ENCODE results near the gene HIVEP2. TPM values are rescaled to one million over a fixed set of nuclear protein-coding genes. Genes with fewer than 3 reads are reported as not detected.

Gene HIVEP2
- polyA plus RNA-seq, 3 donors = 0.16 to 1.4 (median 0.64) TPM

DNA sequence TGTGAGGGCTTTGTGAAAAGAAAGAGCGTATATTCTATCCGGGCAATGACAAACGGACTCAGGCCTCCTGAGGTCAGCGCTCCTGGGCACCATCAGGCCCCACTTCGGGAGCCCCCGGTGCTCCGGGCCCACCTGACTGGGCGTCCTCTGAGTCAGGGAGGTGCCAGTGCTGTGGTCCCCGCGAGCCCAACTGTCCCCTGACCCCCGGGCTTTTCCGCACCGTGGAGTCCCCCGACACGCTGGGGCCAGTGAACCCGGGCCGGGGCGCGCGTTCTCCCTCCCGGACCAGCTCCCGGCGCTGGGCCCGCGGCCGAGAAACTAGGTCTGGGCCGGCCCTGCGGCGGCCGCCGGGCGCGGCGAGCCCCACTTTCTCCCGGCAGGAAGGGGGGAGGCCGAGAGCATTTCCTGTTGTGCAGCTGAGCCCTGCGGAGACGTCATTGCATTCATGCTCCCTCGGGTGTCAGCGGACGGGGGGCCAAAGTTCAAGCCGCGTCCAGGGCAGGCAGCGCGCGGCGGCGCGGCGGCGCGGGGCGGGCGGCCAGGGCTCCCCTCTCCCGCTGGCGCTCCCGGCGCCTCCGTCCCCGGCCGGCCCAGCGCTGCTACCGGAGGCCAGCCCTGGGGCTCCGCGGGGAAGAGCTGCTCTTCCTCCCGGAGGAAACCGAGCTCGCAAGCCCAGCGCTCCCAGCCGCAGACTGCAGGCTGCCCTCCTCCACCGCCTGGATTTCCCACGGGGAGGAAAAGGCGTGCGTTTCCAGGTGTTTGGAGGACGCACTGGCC lies 18.3 kb downstream of the HIVEP2 start:
- H3K36me3 ChIP-seq (replicated peaks in 1 of 2; ENCODE audit: control insufficient read depth in 1 of 2, insufficient read depth in 2 of 2, low read length in 2 of 2) = no peaks in the 10 kb centered on the region
- H3K27ac Mint-ChIP-seq = peak overlapping the region in 1 of 7 donors; percentile 57
- TF ChIP-seq, protein P1, sequence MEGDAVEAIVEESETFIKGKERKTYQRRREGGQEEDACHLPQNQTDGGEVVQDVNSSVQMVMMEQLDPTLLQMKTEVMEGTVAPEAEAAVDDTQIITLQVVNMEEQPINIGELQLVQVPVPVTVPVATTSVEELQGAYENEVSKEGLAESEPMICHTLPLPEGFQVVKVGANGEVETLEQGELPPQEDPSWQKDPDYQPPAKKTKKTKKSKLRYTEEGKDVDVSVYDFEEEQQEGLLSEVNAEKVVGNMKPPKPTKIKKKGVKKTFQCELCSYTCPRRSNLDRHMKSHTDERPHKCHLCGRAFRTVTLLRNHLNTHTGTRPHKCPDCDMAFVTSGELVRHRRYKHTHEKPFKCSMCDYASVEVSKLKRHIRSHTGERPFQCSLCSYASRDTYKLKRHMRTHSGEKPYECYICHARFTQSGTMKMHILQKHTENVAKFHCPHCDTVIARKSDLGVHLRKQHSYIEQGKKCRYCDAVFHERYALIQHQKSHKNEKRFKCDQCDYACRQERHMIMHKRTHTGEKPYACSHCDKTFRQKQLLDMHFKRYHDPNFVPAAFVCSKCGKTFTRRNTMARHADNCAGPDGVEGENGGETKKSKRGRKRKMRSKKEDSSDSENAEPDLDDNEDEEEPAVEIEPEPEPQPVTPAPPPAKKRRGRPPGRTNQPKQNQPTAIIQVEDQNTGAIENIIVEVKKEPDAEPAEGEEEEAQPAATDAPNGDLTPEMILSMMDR (IDR thresholded peaks at IDR 0.05) = no peak
- peak in 1 of 3 donors; percentile 58 for DNase-seq
- intact Hi-C loops (cut with micrococcal nuclease) = no loop called here
- H3K4me1 Mint-ChIP-seq = peaks cover 13% of the 10 kb centered on the region
- H3K4me3 Mint-ChIP-seq = peak overlapping the region; percentile 65 to 88
- peak overlapping the region; percentile 88 for H3K4me2 ChIP-seq (replicated peaks; ENCODE audit: extremely low read depth, low read length, poor library complexity, severe bottlenecking)
- no peaks in the 10 kb centered on the region for H3K9me3 ChIP-seq (replicated peaks in 1 of 2; ENCODE audit: control insufficient read depth in 1 of 2, insufficient read depth in 1 of 2, low read length in 2 of 2)
- no peaks in the 10 kb centered on the region for H3K79me2 ChIP-seq (ENCODE audit: insufficient read depth, low read length)
- H3K9me3 Mint-ChIP-seq = no peaks in the 10 kb centered on the region
- peaks cover 9 to 14% of the 10 kb centered on the region in 2 donors for H3K4me1 ChIP-seq (ENCODE audit: control insufficient read depth in 1 of 2, insufficient read depth in 2 of 2, low read length in 2 of 2)
- peaks cover 6% of the 10 kb centered on the region for H4K20me1 ChIP-seq (ENCODE audit: insufficient read depth, low read length)
- peak overlapping the region; percentile 63 for H3K9ac ChIP-seq (ENCODE audit: insufficient read depth, low read length, poor library complexity, severe bottlenecking)
- WGBS (ENCODE audit: insufficient coverage) = under 1% methylated on average over 74 of the region's 75 CpGs
- H3K27me3 Mint-ChIP-seq (ENCODE audit: low read depth in 3 of 3) = peaks cover 15 to 17% (median 16%) of the 10 kb centered on the region in 3 donors
- H3K36me3 Mint-ChIP-seq = peaks cover 0 to 15% of the 10 kb centered on the region in 2 donors
- peaks cover 10 to 31% of the 10 kb centered on the region in 2 donors for H3K27me3 ChIP-seq (ENCODE audit: control insufficient read depth in 2 of 2, insufficient read depth in 2 of 2, low read length in 2 of 2)
- H2AFZ ChIP-seq (ENCODE audit: insufficient read depth, low read depth, low read length, poor library complexity, severe bottlenecking) = peak overlapping the region; percentile 82
- H3K4me3 ChIP-seq (replicated peaks in 1 of 3; ENCODE audit: low read depth in 2 of 3, low read length in 3 of 3) = peak overlapping the region; percentile 39 to 76 (median 43)
- no peak overlapping the region for H3K27ac ChIP-seq (ENCODE audit: low read depth in 1 of 2, low read length in 2 of 2)

DNA sequence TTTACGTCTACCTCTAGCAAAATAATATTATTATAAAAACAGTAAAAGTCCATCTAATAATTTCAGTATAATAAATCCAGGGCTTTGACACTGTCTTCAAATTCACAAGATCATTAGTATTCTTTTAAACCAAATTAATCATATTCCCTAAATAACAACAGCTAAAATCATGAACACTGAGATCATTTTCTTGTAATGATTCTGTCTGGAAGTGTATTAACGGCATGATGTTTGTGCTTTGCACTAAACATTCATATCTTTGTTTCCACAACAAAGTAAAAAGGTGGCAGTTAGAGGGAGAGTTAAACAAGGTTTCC lies 18.8 kb downstream of the HIVEP2 start:
- Mint-ChIP-seq H3K4me3 (peak overlapping the region; percentile 65 to 80), H3K36me3 (peaks cover 0 to 15% of the 10 kb centered on the region in 2 donors), H3K27me3 (ENCODE audit: low read depth in 3 of 3) (peaks cover 15 to 17% (median 16%) of the 10 kb centered on the region in 3 donors), H3K4me1 (peaks cover 13% of the 10 kb centered on the region), H3K9me3 (no peaks in the 10 kb centered on the region), H3K27ac (peak overlapping the region in 1 of 7 donors; percentile 57)
- TF ChIP-seq, protein P1 (IDR thresholded peaks at IDR 0.05) = no peak
- H3K4me3 ChIP-seq (replicated peaks in 1 of 3; ENCODE audit: low read depth in 2 of 3, low read length in 3 of 3) = peak overlapping the region in 2 of 3 experiments; percentile 39 to 76
- no peaks in the 10 kb centered on the region for H3K9me3 ChIP-seq (replicated peaks in 1 of 2; ENCODE audit: control insufficient read depth in 1 of 2, insufficient read depth in 1 of 2, low read length in 2 of 2)
- H3K79me2 ChIP-seq (ENCODE audit: insufficient read depth, low read length) = no peaks in the 10 kb centered on the region
- DNase-seq = no peak
- H3K9ac ChIP-seq (ENCODE audit: insufficient read depth, low read length, poor library complexity, severe bottlenecking) = peak overlapping the region; percentile 63
- no peaks in the 10 kb centered on the region for H3K36me3 ChIP-seq (replicated peaks in 1 of 2; ENCODE audit: control insufficient read depth in 1 of 2, insufficient read depth in 2 of 2, low read length in 2 of 2)
- H4K20me1 ChIP-seq (ENCODE audit: insufficient read depth, low read length) = peaks cover 6% of the 10 kb centered on the region
- peak overlapping the region; percentile 82 for H2AFZ ChIP-seq (ENCODE audit: insufficient read depth, low read depth, low read length, poor library complexity, severe bottlenecking)
- H3K27me3 ChIP-seq (ENCODE audit: control insufficient read depth in 2 of 2, insufficient read depth in 2 of 2, low read length in 2 of 2) = peaks cover 10 to 31% of the 10 kb centered on the region in 2 donors
- intact Hi-C loops (cut with micrococcal nuclease) = no loop called here
- WGBS (ENCODE audit: insufficient coverage) = no CpG with 5 or more reads among the region's 2 CpGs
- peak overlapping the region; percentile 88 for H3K4me2 ChIP-seq (replicated peaks; ENCODE audit: extremely low read depth, low read length, poor library complexity, severe bottlenecking)
- H3K4me1 ChIP-seq (ENCODE audit: control insufficient read depth in 1 of 2, insufficient read depth in 2 of 2, low read length in 2 of 2) = peaks cover 9 to 14% of the 10 kb centered on the region in 2 donors
- H3K27ac ChIP-seq (ENCODE audit: low read depth in 1 of 2, low read length in 2 of 2) = no peak overlapping the region
